BJ (cell line): ENCODE data around the gene CCDC68. TPM values are rescaled to one million over a fixed set of nuclear protein-coding genes. Genes with fewer than 3 reads are reported as not detected.

Source experiments
- CTCF ChIA-PET: fragments of 350-600 bp; formaldehyde crosslinking; extraction: SDS; loops from one replicate; lab custom pipeline; 2021; ENCODE audit warnings: antibody characterized with exemption, inconsistent platforms; lab: Yijun Ruan, JAX
- POLR2A ChIA-PET: fragments of 300-600 bp; sonication (Branson Sonifier 250); formaldehyde crosslinking; extraction: SDS; loops from one replicate; lab custom pipeline; 2021; ENCODE audit warnings: antibody characterized with exemption; lab: Charles Lee
- DNase-seq: peaks from one replicate; pipeline ENCODE4 v3.0.0-alpha.2; 2011; ENCODE audit warnings: low read depth
- H3K27me3 ChIP-seq: 2 replicates; pipeline ENCODE4 v1.6.0; 2011; ENCODE audit warnings: low read length; ENCODE audit not compliant: control insufficient read depth, insufficient read depth
- H3K36me3 ChIP-seq: 2 replicates; pipeline ENCODE4 v1.5.1; 2011; ENCODE audit warnings: low read length; ENCODE audit not compliant: control insufficient read depth, insufficient read depth
- H3K4me3 ChIP-seq: 2 replicates; pipeline ENCODE4 v1.5.1; 2011; ENCODE audit warnings: low read depth, mild to moderate bottlenecking, control low read depth, low read length
- CTCF ChIP-seq: IDR thresholded peaks from 2 replicates; pipeline ENCODE4 v1.5.1; 2011; ENCODE audit warnings: low read depth, mild to moderate bottlenecking, control low read depth, inconsistent platforms, low read length, moderate library complexity; ENCODE audit not compliant: insufficient read depth
- polyA plus RNA-seq: library from polyadenylated mRNA; depleted of rRNA; stranded (reverse); fragments of >200 nt; gene quantifications from 2 replicates; pipeline ENCODE4 v1.2.3, GENCODE V29; 2011

CCDC68 gene
- polyA plus RNA-seq, 1 experiment: 0.34 TPM

- POLR2A ChIA-PET: no interaction called here
- Histone ChIP-seq H3K36me3 (no peaks in the 10 kb centered on the region), H3K27me3 (no peaks in the 10 kb centered on the region), H3K4me3 (no peak overlapping the region)
- no peak for TF ChIP-seq CTCF
- peak; percentile 45 for DNase-seq
- CTCF ChIA-PET: interaction anchor here (0.6 kb wide), 1 partner anchor 59 kb away, joined by 3 read pairs; no protein-coding TSS in a partner anchor
These were observed 70.3 kb downstream of the CCDC68 start for GRCh38 chr18:54888933-54889332.

- POLR2A ChIA-PET: no interaction called here
- TF ChIP-seq CTCF: no peak
These were observed 70.9 kb downstream of the CCDC68 start for GRCh38 chr18:54888378-54888777.

GRCh38 chr18:54883816-54884604, 75.3 kb downstream of the CCDC68 start:
- DNase-seq: no peak
- POLR2A ChIA-PET: no interaction called here
- CTCF ChIA-PET: interaction anchor here (0.7 kb wide), 1 partner anchor 55 kb away, joined by 3 read pairs; no protein-coding TSS in a partner anchor

More at GRCh38 chr18:54888378-54888777, 70.9 kb downstream of the CCDC68 start:
- DNase-seq: no peak
- CTCF ChIA-PET: interaction anchor here (0.6 kb wide), 1 partner anchor 58 kb away, joined by 3 read pairs; no protein-coding TSS in a partner anchor
- no peaks in the 10 kb centered on the region for H3K27me3 ChIP-seq
- no peaks in the 10 kb centered on the region for H3K36me3 ChIP-seq
- no peak overlapping the region for H3K4me3 ChIP-seq

DNA sequence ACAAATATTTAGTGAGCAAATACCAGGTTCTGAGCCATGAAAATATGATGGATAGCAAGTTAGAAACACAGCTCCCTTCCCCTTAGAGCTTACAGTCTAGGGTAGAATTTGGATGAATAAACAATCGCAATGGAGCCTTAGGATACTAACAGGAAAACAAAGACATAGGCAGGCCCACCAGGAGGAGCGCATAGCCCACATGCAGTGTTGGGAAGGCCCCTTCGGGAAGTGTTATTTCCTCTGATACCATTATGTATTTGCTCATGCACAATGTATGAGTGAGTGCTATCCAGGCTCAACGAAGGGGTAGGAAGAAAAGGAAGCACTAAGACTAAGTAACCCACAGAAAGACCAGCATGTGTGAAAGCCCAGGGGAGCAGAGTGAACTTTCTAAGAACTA, 76.9 kb downstream of the CCDC68 start:
- ChIA-PET CTCF (no interaction called here), POLR2A (no interaction called here)
- Histone ChIP-seq H3K36me3 (no peaks in the 10 kb centered on the region), H3K27me3 (no peaks in the 10 kb centered on the region), H3K4me3 (no peak overlapping the region)
- TF ChIP-seq CTCF: no peak
- no peak for DNase-seq

More at GRCh38 chr18:54883816-54884604, 75.3 kb downstream of the CCDC68 start:
- no peaks in the 10 kb centered on the region for H3K27me3 ChIP-seq
- no peak overlapping the region for H3K4me3 ChIP-seq
- H3K36me3 ChIP-seq: no peaks in the 10 kb centered on the region
- TF ChIP-seq CTCF: no peak

GRCh38 chr18:54881229-54881768, 78.0 kb downstream of the CCDC68 start:
- ChIA-PET POLR2A (no interaction called here), CTCF (no interaction called here)
- DNase-seq: no peak
- H3K36me3 ChIP-seq: no peaks in the 10 kb centered on the region
- no peaks in the 10 kb centered on the region for H3K27me3 ChIP-seq
- TF ChIP-seq CTCF: no peak
- H3K4me3 ChIP-seq: no peak overlapping the region
